22Rv1 (cell line): ENCODE data around the gene ZRANB2.

Experiments used
- ZFX ChIP-seq: fragments of 450-650 bp; IDR thresholded peaks from 2 replicates; pipeline ENCODE4 v1.6.1; 2017; ENCODE audit warnings: antibody characterized with exemption, borderline replicate concordance
- TF ChIP-seq, protein P1 (sequence below): fragments of 450-650 bp; IDR thresholded peaks from 2 replicates; pipeline ENCODE4 v1.5.1; 2017; ENCODE audit warnings: mild to moderate bottlenecking

DNA sequence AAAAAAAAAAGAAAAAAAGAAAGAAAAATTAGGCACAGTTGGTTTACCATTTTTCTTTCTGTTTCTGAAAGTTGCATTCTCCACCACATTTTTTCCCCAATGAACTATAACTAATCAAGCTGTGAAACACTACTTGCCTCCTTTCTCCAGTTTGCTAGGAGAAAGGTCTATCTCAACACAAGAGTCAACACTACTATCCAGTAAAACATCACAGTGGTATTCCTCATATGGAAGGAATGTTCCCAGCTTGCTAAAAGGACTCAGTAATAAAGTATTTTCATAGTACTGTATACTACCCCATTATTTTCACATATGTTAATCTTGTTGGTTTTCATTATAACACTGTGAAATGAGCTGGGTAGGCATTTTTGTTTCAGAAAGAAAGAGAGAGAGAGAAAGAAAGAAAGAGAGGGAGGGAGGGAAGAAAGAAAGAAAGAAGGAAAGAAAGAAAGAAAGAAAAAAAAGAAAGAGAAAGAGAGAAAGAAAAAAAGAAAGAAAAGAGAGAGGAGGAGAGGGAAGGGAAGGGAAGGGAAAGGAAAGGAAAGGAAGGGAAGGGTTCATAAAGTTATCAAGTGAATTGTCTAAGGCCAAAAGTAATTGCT lies 41.1 kb downstream of the ZRANB2 start:
- TF ChIP-seq, protein P1, sequence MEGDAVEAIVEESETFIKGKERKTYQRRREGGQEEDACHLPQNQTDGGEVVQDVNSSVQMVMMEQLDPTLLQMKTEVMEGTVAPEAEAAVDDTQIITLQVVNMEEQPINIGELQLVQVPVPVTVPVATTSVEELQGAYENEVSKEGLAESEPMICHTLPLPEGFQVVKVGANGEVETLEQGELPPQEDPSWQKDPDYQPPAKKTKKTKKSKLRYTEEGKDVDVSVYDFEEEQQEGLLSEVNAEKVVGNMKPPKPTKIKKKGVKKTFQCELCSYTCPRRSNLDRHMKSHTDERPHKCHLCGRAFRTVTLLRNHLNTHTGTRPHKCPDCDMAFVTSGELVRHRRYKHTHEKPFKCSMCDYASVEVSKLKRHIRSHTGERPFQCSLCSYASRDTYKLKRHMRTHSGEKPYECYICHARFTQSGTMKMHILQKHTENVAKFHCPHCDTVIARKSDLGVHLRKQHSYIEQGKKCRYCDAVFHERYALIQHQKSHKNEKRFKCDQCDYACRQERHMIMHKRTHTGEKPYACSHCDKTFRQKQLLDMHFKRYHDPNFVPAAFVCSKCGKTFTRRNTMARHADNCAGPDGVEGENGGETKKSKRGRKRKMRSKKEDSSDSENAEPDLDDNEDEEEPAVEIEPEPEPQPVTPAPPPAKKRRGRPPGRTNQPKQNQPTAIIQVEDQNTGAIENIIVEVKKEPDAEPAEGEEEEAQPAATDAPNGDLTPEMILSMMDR, result no peak
- no peak for TF ChIP-seq ZFX
